Endothelial cell of umbilical vein (primary cell): ENCODE measurements around the gene UQCRHL. TPM values are rescaled to one million over a fixed set of nuclear protein-coding genes. Genes with fewer than 3 reads are reported as not detected.

Source experiments
- BruUV-seq: library from RNA; stranded (reverse); fragments of 400-500 nt; replicated peaks from 2 replicates; lab custom pipeline; 2021; lab: Mats Ljungman, UMichigan
- CTCF ChIA-PET: fragments of 300-600, 350-600 bp; sonication (Branson Sonifier 250); formaldehyde crosslinking; loops from one replicate; lab custom pipeline; 2021; ENCODE audit warnings: antibody characterized with exemption, inconsistent platforms; lab: Charles Lee
- POLR2A ChIA-PET: fragments of 300-600, 350-600 bp; sonication (Branson Sonifier 250); formaldehyde crosslinking; loops from one replicate; lab custom pipeline; 2021; ENCODE audit warnings: antibody characterized with exemption, inconsistent platforms; lab: Charles Lee
- DNase-seq: peaks from one replicate; pipeline ENCODE4 v3.0.0-alpha.2; 2011; ENCODE audit warnings: low read depth, low spot score
- FAIRE-seq: peaks from 2 replicates; lab custom pipeline; 2011; peaks lifted over from hg19 to GRCh38; lab: Jason Lieb, UNC
- H2AFZ ChIP-seq: 2 replicates; pipeline ENCODE4 v1.6.0; 2012; ENCODE audit warnings: low read depth, low read length, control low read depth, inconsistent platforms
- H3K27ac ChIP-seq: 2 replicates; pipeline ENCODE4 v1.5.1; 2011; ENCODE audit warnings: low read depth, mild to moderate bottlenecking, control low read depth, low read length, moderate library complexity; ENCODE audit not compliant: insufficient read depth
- H3K27me3 ChIP-seq, 2 experiments: 2 replicates each; pipeline versions ENCODE4 v1.6.0 to v1.6.1; 2011; ENCODE audit warnings: low read length in 2 of 2, mixed read lengths in 1 of 2; ENCODE audit not compliant: control insufficient read depth in 2 of 2, insufficient read depth in 2 of 2
- H3K36me3 ChIP-seq, 2 experiments: 2 replicates in 1 of 2; 3 replicates in 1 of 2; pipeline ENCODE4 v1.5.1; 2011; ENCODE audit warnings: low read length in 2 of 2, mild to moderate bottlenecking in 1 of 2, moderate library complexity in 1 of 2; ENCODE audit not compliant: control insufficient read depth in 2 of 2, insufficient read depth in 2 of 2; ENCODE audit errors: extremely low read depth in 1 of 2
- H3K4me1 ChIP-seq: 3 replicates; pipeline ENCODE4 v1.5.1; 2011; ENCODE audit warnings: mild to moderate bottlenecking, low read length; ENCODE audit not compliant: control insufficient read depth, insufficient read depth; ENCODE audit errors: extremely low read depth
- H3K4me2 ChIP-seq: 2 replicates; pipeline ENCODE4 v1.6.1; 2011; ENCODE audit warnings: low read length, control low read depth, mixed read lengths; ENCODE audit not compliant: insufficient read depth
- H3K4me3 ChIP-seq, 3 experiments: fragments of 200-600 bp in 1 of 3; sonication (generic), shearing (Covaris generic) in 1 of 3; replicated peaks in 1 of 3; 2 replicates each; pipeline ENCODE4 v1.5.1; 2011 to 2016; ENCODE audit warnings: control low read depth in 3 of 3, low read length in 3 of 3, mild to moderate bottlenecking in 2 of 3, inconsistent platforms in 1 of 3, low read depth in 1 of 3, moderate library complexity in 1 of 3; ENCODE audit not compliant: insufficient read depth in 1 of 3
- H3K79me2 ChIP-seq: 2 replicates; pipeline ENCODE4 v1.6.0; 2012; ENCODE audit warnings: low read length, inconsistent platforms; ENCODE audit not compliant: control insufficient read depth, insufficient read depth
- H3K9ac ChIP-seq: replicated peaks from 2 replicates; pipeline ENCODE3; 2011; ENCODE audit warnings: low read length, control low read depth; ENCODE audit not compliant: insufficient read depth; ENCODE audit errors: extremely low read depth
- H3K9me1 ChIP-seq: replicated peaks from 3 replicates; pipeline ENCODE4 v1.6.0; 2011; ENCODE audit warnings: mild to moderate bottlenecking, low read length; ENCODE audit not compliant: control insufficient read depth, insufficient read depth; ENCODE audit errors: extremely low read depth
- H3K9me3 ChIP-seq: replicated peaks from 2 replicates; pipeline ENCODE4 v1.5.1; 2012; ENCODE audit warnings: low read length, inconsistent platforms; ENCODE audit not compliant: control insufficient read depth, insufficient read depth
- H4K20me1 ChIP-seq: replicated peaks from 2 replicates; pipeline ENCODE3; 2011; ENCODE audit warnings: mild to moderate bottlenecking, low read length; ENCODE audit not compliant: control insufficient read depth, insufficient read depth; ENCODE audit errors: extremely low read depth
- EZH2 ChIP-seq: IDR thresholded peaks from 2 replicates; pipeline ENCODE4 v1.6.1; 2012; ENCODE audit warnings: borderline replicate concordance, low read depth, mild to moderate bottlenecking, moderate library complexity, low read length, inconsistent platforms; ENCODE audit not compliant: severe bottlenecking
- FOS ChIP-seq: IDR thresholded peaks from 2 replicates; pipeline ENCODE4 v1.6.1; 2011; ENCODE audit warnings: mild to moderate bottlenecking, low read length, moderate library complexity, borderline replicate concordance; ENCODE audit not compliant: insufficient read depth
- MYC ChIP-seq: IDR thresholded peaks from one replicate; pipeline ENCODE4 v1.6.1; 2011; ENCODE audit warnings: mild to moderate bottlenecking, low read depth, low read length
- POLR2A ChIP-seq: IDR thresholded peaks from 2 replicates; pipeline ENCODE4 v1.6.1; 2012; ENCODE audit warnings: low read depth, mild to moderate bottlenecking, control low read depth, low read length
- POLR2AphosphoS5 ChIP-seq: IDR thresholded peaks from 2 replicates; pipeline ENCODE4 v1.6.1; 2012; ENCODE audit warnings: low read depth, mild to moderate bottlenecking, control low read depth, low read length, moderate library complexity; ENCODE audit not compliant: insufficient read depth
- dilution Hi-C: fragments of 300-500 bp; cut with MboI; formaldehyde crosslinking; loops from one replicate; pipeline ENCODE4 v1.15.0; 2019; ENCODE audit warnings: low sequenced_read_pairs; ENCODE audit not compliant: extremely low pct_ligation_motif_present
- intact Hi-C: fragments of 100-400 bp; cut with micrococcal nuclease; formaldehyde crosslinking; loops from one replicate; pipeline ENCODE4 v1.10.0; 2022
- polyA plus RNA-seq, 4 experiments: library from polyadenylated mRNA; depleted of rRNA in 3 of 4; stranded (reverse) in 3 of 4; unstranded in 1 of 4; fragments of >200 nt; gene quantifications; 2 replicates each; pipeline versions ENCODE4 v1.2.1 to v1.2.3, GENCODE V29; 2011 to 2012; ENCODE audit warnings: missing spikeins in 1 of 4
- total RNA-seq: library from RNA; stranded (reverse); gene quantifications from 2 replicates; pipeline ENCODE4 v1.2.3, GENCODE V29; 2021
- TF ChIP-seq, protein P1 (sequence below): IDR thresholded peaks from 2 replicates; pipeline ENCODE4 v1.6.1; 2011; ENCODE audit not compliant: insufficient read depth, insufficient read length

UQCRHL gene
- total and polyA plus RNA-seq, 2 donors (not counting 3 experiments of a cell fraction or from before 2014, with no cell fraction given): 0.92 to 1.4 TPM

DNA sequence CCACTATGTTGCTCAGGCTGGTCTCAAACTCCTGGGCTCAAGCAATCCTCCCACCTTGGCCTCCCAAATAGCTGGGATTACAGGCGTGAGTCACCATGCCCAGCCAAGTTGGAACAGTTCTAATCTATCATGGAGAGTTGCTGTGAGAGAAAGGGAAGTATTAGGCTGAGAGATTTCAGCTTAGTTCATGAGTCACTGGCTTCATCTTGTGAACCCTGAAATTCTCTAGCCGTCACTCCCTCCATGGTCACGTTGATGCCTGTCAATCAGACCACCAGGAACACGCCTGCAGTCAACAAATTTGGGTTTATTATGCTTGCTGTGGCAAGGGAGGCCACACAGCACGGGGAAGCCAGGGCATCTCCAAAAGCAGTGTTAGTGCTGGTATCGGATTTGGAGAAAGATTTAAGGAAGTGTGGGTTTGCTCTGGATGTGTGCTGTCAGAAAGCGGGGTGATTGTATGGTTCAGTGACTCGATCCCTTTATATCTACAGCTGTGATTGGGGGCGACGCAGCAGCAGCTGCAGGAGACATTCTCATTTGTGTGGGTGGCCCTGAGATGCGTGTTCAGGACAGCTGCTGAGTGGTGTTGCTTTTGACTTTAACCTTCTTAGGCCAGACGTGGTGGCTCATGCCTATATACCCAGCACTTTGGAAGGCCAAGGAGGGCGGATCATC is 18.7 kb downstream of the UQCRHL start:
- H2AFZ ChIP-seq: no peak overlapping the region
- intact Hi-C loops: no loop called here
- POLR2A ChIA-PET: no interaction called here

DNA sequence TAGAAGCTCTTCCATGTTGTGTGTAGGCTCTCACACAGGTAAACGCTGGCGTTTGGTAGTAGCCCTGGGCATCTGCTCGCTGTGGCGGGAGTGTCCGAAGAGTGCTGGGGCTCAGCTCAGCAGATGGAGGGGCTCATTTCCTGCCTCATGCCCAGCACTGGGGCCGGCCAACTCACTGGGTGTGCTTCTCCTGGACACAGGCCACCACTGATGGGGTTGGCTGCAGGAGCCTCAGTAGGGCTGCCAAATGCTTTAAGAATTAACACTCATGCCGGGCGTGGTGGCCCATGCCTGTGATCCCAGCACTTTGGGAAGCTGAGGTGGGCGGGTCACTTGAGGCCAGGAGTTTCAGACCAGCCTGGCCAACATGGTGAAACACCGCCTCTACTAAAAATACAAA is 20.9 kb downstream of the UQCRHL start:
- TF ChIP-seq FOS (no peak), MYC (no peak), EZH2 (no peak), POLR2A (no peak), POLR2AphosphoS5 (peak; percentile 12)
- TF ChIP-seq, protein P1, sequence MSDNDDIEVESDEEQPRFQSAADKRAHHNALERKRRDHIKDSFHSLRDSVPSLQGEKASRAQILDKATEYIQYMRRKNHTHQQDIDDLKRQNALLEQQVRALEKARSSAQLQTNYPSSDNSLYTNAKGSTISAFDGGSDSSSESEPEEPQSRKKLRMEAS: no peak
- peaks cover 11 to 28% of the 10 kb centered on the region in 2 experiments for H3K36me3 ChIP-seq
- intact Hi-C loops: no loop called here
- H2AFZ ChIP-seq: no peak overlapping the region
- H3K9ac ChIP-seq: no peak overlapping the region
- H3K79me2 ChIP-seq: peaks cover 2% of the 10 kb centered on the region
- H3K27ac ChIP-seq: no peak overlapping the region
- H3K27me3 ChIP-seq: no peaks in the 10 kb centered on the region
- DNase-seq: no peak
- no peaks in the 10 kb centered on the region for H4K20me1 ChIP-seq
- POLR2A ChIA-PET: interaction anchor here (0.6 kb wide), 1 partner anchor 8 kb away, joined by 13 read pairs; no protein-coding TSS in a partner anchor
- no peak overlapping the region for H3K4me2 ChIP-seq
- FAIRE-seq: no peak
- dilution Hi-C loops: no loop called here
- H3K4me1 ChIP-seq: no peaks in the 10 kb centered on the region
- CTCF ChIA-PET: interaction anchor here (1.3 kb wide), 1 partner anchor 209 kb away, joined by 3 read pairs; no protein-coding TSS in a partner anchor
- H3K9me1 ChIP-seq: no peaks in the 10 kb centered on the region
- H3K9me3 ChIP-seq: no peaks in the 10 kb centered on the region
- no TSS peak for BruUV-seq
- no peak overlapping the region for H3K4me3 ChIP-seq

More for the DNA sequence above, 18.7 kb downstream of the UQCRHL start:
- H3K9ac ChIP-seq: no peak overlapping the region
- H3K4me3 ChIP-seq: no peak overlapping the region
- peaks cover 7 to 15% of the 10 kb centered on the region in 2 experiments for H3K36me3 ChIP-seq
- H3K4me2 ChIP-seq: no peak overlapping the region
- no peaks in the 10 kb centered on the region for H3K27me3 ChIP-seq
- peak; percentile 53 for DNase-seq
- no peaks in the 10 kb centered on the region for H3K9me1 ChIP-seq
- no TSS peak for BruUV-seq
- dilution Hi-C loops: no loop called here
- H3K27ac ChIP-seq: no peak overlapping the region
- CTCF ChIA-PET: interaction anchor here (1.0 kb wide), 1 partner anchor 169 kb away, joined by 4 read pairs; no protein-coding TSS in a partner anchor
- no peaks in the 10 kb centered on the region for H3K79me2 ChIP-seq
- no peaks in the 10 kb centered on the region for H3K4me1 ChIP-seq
- FAIRE-seq: peak; percentile 72
- no peaks in the 10 kb centered on the region for H3K9me3 ChIP-seq
- H4K20me1 ChIP-seq: no peaks in the 10 kb centered on the region
- TF ChIP-seq FOS: peak; percentile 30
- no peak for TF ChIP-seq POLR2A
